Fibroblast of skin of right biceps (primary cell): ENCODE results near the gene HS6ST1.
"Not testable (repeated sequence)": the region's sequence is repeated elsewhere in the genome, so short reads cannot be mapped to it uniquely, and the experiment has no call there.

ENCODE experiments used
- DNase-seq: peaks from one replicate; pipeline ENCODE4 v3.0.0-alpha.2; 2013

HS6ST1 gene

DNA sequence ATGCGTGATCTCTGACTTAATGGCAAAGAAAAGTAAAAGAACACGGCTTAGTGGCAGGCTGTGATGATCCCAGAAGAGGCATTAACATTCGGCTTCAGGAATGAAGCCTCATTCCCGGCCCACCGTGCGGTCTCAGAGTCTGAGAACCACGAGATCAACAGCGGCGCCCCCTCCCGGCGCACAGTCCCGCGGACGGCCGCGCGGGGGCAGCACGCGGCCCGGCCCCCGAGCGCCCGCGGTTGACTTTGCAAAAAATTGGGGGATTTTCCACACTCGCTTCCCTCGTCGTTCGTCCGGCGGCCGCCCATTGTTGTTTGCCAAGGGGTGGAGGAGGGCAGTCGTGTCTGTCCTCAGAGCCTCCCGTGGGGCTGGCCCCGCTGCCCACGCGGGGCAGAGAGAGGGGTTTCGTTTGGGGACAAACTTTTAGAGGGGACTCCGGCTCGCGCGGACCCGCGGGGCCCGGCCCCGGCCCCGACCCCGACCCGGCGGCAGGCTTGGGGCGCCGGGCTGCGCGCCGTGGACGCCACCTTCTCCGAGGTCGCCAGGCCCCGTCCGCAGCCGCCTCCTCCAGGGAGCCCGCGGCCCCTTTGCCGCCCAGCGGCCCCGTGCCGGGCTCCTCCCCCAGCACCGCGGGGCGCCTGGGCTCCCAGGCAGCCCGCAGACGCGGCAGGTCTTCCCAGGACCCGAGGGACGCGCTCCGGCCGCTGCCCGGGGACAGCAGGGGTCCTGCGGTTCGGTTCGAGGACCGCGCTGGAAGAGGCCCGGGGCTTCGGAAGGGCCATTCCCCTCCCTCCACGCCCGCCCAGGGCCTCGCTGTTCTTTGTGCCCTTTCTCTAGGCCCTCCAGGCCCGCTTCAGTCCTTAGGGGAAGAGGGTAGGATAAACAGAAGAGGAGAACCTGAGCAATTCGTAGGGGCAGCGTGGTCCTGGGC, 3.4 kb upstream of the HS6ST1 start:
- DNase-seq: peak; percentile 87

DNA sequence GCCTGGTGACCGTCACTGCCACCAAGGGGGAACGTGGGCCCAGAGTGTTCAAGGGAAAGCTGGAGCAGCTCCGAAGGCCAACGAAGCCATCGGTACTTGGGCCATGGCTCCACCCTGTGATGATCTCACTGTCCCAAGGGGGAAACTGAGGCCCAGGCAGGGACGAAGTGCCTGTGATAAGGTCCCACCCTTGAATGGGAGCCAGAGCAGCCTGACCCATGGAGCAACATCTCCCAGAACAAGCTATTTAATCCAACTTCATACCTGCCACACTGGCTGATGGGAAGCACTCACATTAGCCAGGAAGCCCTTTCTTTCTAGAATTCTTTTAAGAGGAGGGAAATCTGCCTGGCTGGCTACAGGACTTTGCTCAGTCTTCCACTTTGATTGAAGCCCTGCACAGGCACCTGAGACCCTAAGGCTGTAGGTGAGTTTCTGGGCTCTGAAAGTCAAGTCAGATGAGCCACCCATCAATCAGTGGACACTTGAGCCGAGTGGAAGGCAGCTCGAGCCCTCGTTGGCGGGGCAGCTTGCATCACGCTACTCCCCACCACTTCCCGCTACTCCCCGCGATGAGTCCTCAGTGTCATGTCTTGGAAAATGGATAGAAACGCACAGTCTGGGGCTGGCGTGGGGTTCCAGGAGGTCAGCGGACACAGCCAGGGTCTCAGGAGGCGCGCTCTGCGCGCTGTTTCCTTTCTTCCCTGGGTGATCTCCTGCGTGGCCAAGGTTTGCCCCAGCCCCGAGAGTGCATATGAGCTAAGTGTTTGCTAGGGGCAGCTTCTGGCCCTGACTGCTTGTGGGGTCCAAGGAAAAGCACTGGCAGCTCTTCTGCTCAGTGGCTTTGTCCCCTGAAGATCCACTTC, 2.5 kb upstream of the HS6ST1 start:
- no peak for DNase-seq

- DNase-seq: no peak
Observed at GRCh38 chr2:128320192-128320905, 1.7 kb upstream of the HS6ST1 start.

DNA sequence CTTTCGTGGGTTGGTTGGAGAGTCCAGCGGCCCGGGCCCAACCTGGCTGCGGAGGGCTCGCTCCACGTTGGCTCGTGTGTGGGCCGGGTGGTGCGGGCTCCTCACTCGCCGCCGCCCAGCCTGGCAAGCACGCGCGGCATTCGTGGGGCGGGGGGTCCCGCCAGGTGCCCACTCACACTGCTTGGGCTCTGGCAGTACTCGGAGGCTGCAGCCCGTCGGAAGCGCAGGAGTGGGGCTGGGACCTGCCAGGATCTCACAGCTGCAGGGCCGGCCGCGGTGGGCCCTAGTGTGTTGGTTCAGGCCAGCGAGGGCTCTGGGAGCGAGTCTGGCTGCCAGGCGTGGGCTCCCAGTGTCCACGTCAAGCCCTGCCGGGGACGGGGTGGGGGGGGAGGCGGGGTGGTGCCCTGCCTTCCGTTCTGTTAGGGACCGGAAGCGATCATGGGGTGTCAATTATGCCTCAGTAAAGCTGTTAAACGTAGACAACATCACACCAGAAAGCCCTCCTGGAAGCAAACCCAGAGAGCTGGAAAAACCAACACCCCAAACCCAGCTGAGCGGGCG, 1.0 kb upstream of the HS6ST1 start:
- no peak for DNase-seq

- DNase-seq: not testable (repeated sequence)
Observed at GRCh38 chr2:128318245-128318644, 423 bp downstream of the HS6ST1 start.

DNA sequence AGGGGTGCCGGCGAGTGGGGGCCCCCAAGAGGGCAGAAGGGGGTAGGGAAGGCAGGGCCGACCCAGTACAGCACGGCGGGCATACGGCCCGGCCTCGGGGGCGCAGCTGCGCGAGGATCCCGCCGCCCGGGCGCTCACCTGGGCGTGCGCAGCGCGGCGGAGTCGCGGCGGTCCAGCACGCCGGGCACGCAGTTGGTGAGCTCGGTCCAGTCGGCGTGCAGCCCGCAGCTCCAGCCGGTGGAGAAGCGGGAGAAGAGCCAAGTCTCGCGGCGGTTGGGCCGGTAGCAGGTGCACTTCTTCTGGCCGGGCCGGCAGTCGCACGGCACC, 806 bp downstream of the HS6ST1 start:
- not testable (repeated sequence) for DNase-seq

DNA sequence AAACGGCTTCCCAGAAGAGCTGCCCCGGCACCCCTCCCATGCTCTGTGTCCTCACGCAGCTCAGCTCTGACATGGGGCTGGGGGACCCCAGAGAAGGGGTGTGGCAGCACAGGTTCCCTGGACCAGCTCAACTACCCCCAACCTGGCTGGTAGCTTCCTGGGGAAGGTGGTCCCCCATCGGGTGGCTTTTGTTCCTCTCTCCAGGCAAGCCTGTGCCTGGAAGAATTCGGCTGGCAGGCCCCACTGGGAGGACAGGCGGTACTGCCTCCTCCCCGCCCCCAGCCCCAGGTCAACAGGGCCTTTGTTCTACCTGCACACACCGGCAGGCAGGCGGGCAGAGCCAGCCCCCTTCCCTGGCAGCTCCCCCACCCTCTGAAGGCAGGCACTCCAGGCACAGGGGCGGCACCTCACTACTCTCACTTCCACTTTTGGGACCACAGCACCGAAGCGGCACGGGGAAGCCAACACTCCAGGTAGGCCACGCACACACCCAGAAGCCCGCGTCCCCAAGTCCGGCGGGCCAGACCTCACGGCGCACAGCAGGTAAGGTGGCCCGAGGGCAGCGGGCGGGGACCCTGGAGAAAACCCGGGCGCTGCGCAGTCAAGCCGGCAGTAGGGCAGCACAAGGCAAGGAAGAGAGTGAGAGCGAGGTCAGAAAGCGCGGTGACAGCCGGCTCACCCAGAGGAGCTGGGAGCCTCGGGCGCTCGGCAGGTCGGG, 1.3 kb downstream of the HS6ST1 start:
- no peak for DNase-seq

GRCh38 chr2:128316777-128317180, 1.9 kb downstream of the HS6ST1 start:
- no peak for DNase-seq

GRCh38 chr2:128315829-128316776, 2.6 kb downstream of the HS6ST1 start:
- peak; percentile 77 for DNase-seq

GRCh38 chr2:128315122-128315828, 3.4 kb downstream of the HS6ST1 start:
- DNase-seq: no peak

DNA sequence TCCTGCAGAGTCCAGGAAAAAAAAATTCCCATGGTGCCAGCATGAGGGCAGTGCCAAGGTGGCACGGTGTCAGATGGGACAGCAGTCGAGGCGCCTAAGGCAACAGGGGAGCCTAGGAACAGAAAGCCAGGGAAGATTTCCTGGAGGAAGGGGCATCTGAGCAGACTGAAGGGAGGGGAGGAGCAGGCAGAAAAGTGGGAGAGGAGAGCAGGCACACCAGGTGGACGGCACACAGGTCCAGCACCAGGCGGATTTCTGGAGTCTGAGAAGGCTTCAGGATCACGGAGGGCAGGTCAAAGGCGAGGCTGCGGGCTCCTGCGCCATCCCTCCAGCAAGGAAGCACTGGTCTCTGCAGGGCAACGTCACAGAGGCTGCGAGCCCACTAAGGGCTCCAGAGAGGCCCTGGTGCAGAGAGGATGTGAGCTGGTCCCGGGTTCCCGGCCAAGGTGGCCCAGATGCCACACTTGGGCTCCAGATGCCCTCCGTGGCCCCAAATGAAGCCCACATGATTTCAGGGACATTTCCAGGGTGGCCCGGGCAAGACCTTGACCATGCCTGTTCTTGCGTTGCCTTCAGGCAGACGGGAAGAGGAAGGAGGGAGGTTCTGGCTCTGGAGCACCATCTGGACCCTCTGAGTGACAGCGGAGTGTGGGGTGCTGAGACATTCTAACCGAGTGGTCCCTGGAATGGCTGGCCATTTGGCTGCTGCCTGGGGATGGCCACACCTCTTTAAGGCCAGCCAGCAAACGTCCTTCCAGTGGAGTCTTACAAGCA, 4.1 kb downstream of the HS6ST1 start:
- DNase-seq: no peak

- no peak for DNase-seq
Observed at GRCh38 chr2:128313931-128314347, 4.7 kb downstream of the HS6ST1 start.

GRCh38 chr2:128313091-128313836, 5.4 kb downstream of the HS6ST1 start:
- DNase-seq: peak; percentile 43

GRCh38 chr2:128312411-128312810, 6.3 kb downstream of the HS6ST1 start:
- no peak for DNase-seq

GRCh38 chr2:128311755-128312341, 6.8 kb downstream of the HS6ST1 start:
- DNase-seq: no peak

- DNase-seq: no peak
Observed at GRCh38 chr2:128311216-128311754, 7.4 kb downstream of the HS6ST1 start.

DNA sequence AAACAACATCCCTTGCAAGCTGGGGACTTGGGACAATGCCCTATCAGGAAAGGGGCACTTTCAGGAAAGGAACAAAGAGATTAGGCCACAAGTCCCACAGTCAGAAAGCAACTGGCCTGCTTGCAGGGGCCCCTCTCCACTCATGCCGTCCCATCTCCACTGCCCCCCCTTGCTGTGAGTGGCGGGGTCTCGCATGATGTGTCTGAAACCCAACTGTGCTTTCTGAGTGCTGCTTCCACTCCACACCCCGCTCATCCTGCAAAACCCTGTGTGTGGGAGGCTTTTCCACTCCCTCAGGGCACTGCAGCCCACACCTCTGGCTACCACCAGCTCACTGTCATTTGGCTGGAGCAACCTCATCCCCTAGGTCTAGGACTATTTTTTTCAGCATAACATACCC, 7.9 kb downstream of the HS6ST1 start:
- no peak for DNase-seq

GRCh38 chr2:128310094-128310716, 8.5 kb downstream of the HS6ST1 start:
- no peak for DNase-seq
